ENCODE data around the gene HEXD. TPM values are rescaled to one million over a fixed set of nuclear protein-coding genes. Genes with fewer than 3 reads are reported as not detected.
"Not testable (repeated sequence)": the region's sequence is repeated elsewhere in the genome, so short reads cannot be mapped to it uniquely, and the experiment has no call there.

Gene HEXD
- total and polyA plus RNA-seq, 2 donors (not counting 3 experiments of a cell fraction or from before 2014, with no cell fraction given), result 12.9 to 18.6 TPM

DNA sequence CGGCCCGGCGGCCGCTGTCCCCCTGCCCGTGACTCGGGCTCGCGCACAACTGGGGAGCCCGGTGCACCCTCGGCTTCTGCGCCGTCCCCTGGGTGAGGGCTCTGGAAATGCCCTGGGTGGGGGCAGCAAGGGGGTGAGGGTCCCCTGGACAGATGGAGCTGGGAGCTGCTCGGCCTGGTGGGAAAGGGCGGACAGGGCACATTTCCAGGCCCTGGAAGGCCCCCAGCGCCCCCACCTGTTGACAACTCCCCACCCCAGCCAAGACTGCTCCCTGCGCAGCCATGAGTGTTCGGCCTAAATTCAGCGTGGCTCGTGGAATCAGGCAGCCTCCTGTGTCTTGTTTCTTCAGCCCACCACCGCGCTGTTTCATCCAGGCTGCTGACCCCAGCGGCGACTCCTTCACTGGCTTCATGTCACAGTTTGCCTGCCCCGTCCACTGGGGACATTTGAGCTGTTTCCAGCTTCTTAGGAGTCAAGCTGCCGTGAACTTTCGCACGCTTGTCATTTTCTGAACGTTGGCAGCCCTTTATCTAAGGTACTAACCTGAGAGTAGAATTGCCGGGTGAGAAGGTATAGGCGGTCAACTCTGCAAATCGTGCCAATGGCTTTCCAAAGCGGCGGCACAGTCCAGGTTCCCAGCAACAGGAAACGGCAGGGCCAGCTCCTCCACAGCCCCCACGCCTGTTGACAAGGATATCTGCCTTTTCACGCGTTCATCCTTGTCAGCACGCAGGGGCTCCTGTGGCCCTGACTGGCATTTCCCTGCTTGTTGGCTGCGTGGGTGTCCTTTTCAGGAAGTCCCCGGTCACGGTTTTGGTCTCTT lies 45.7 kb upstream of the HEXD start:
- TF ChIP-seq EZH2 (IDR thresholded peaks at IDR 0.05; ENCODE audit: borderline replicate concordance, low read depth, low read length, severe bottlenecking) (peak; percentile 32), GATA2 (IDR thresholded peaks at IDR 0.05; ENCODE audit: insufficient read depth, insufficient read length, low read depth, low read length) (no peak)
- Histone ChIP-seq H4K20me1 (replicated peaks; ENCODE audit: control insufficient read depth, extremely low read depth, insufficient read depth, low read length) (no peaks in the 10 kb centered on the region), H3K9me3 (replicated peaks; ENCODE audit: control insufficient read depth, insufficient read depth, low read length) (no peaks in the 10 kb centered on the region), H3K27me3 (ENCODE audit: control insufficient read depth in 2 of 2, insufficient read depth in 2 of 2, low read length in 2 of 2) (peaks cover 29 to 35% of the 10 kb centered on the region in 2 experiments), H3K9ac (replicated peaks; ENCODE audit: extremely low read depth, insufficient read depth, low read length) (no peak overlapping the region), H3K79me2 (ENCODE audit: control insufficient read depth, insufficient read depth, low read length) (no peaks in the 10 kb centered on the region), H3K27ac (ENCODE audit: insufficient read depth, low read depth, low read length) (no peak overlapping the region), H3K36me3 (ENCODE audit: control insufficient read depth in 2 of 2, extremely low read depth in 1 of 2, insufficient read depth in 2 of 2, low read length in 2 of 2) (no peaks in the 10 kb centered on the region), H3K9me1 (replicated peaks; ENCODE audit: control insufficient read depth, extremely low read depth, insufficient read depth, low read length) (no peaks in the 10 kb centered on the region), H3K4me3 (replicated peaks in 1 of 3; ENCODE audit: insufficient read depth in 1 of 3, low read depth in 1 of 3, low read length in 3 of 3) (no peak overlapping the region), H3K4me1 (ENCODE audit: control insufficient read depth, extremely low read depth, insufficient read depth, low read length) (no peaks in the 10 kb centered on the region), H2AFZ (ENCODE audit: low read depth, low read length) (no peak overlapping the region), H3K4me2 (ENCODE audit: insufficient read depth, low read length) (no peak overlapping the region)
- DNase-seq (ENCODE audit: low read depth, low spot score), result no peak
- BruUV-seq (replicated peaks), result no TSS peak
- intact Hi-C loops (cut with micrococcal nuclease), result no loop called here
- no peak for FAIRE-seq
- dilution Hi-C loops (cut with MboI; ENCODE audit: extremely low pct_ligation_motif_present, low sequenced_read_pairs), result no loop called here
- CTCF ChIA-PET, result interaction anchor here (0.5 to 0.9 kb wide), 2 partner anchors 10 to 29 kb away, joined by 3 to 4 read pairs; no protein-coding TSS in a partner anchor
- POLR2A ChIA-PET, result no interaction called here

GRCh38 chr17:82373072-82373452 lies 45.1 kb upstream of the HEXD start:
- POLR2A ChIA-PET; dilution Hi-C loops (cut with MboI; ENCODE audit: extremely low pct_ligation_motif_present, low sequenced_read_pairs); H3K36me3 ChIP-seq (ENCODE audit: control insufficient read depth in 2 of 2, extremely low read depth in 1 of 2, insufficient read depth in 2 of 2, low read length in 2 of 2); DNase-seq (ENCODE audit: low read depth, low spot score); H2AFZ ChIP-seq (ENCODE audit: low read depth, low read length); FAIRE-seq; H3K9me1 ChIP-seq (replicated peaks; ENCODE audit: control insufficient read depth, extremely low read depth, insufficient read depth, low read length); H3K9ac ChIP-seq (replicated peaks; ENCODE audit: extremely low read depth, insufficient read depth, low read length); H3K4me3 ChIP-seq (replicated peaks in 1 of 3; ENCODE audit: insufficient read depth in 1 of 3, low read depth in 1 of 3, low read length in 3 of 3); H4K20me1 ChIP-seq (replicated peaks; ENCODE audit: control insufficient read depth, extremely low read depth, insufficient read depth, low read length); H3K4me2 ChIP-seq (ENCODE audit: insufficient read depth, low read length); H3K79me2 ChIP-seq (ENCODE audit: control insufficient read depth, insufficient read depth, low read length); H3K4me1 ChIP-seq (ENCODE audit: control insufficient read depth, extremely low read depth, insufficient read depth, low read length); intact Hi-C loops (cut with micrococcal nuclease); H3K27ac ChIP-seq (ENCODE audit: insufficient read depth, low read depth, low read length); BruUV-seq (replicated peaks); H3K9me3 ChIP-seq (replicated peaks; ENCODE audit: control insufficient read depth, insufficient read depth, low read length): not testable (repeated sequence)
- H3K27me3 ChIP-seq (ENCODE audit: control insufficient read depth in 2 of 2, insufficient read depth in 2 of 2, low read length in 2 of 2), result peaks cover 31 to 33% of the 10 kb centered on the region in 2 experiments
- CTCF ChIA-PET, result interaction anchor here (0.9 kb wide), 1 partner anchor 11 kb away, joined by 4 read pairs; no protein-coding TSS in a partner anchor

Measured in endothelial cell of umbilical vein (primary cell).